Suprapubic skin (tissue), 4 donors: ENCODE data around the gene SIRPA. TPM values are rescaled to one million over a fixed set of nuclear protein-coding genes. Genes with fewer than 3 reads are reported as not detected.

ENCODE experiments used
- DNase-seq, 2 donors: peaks; one replicate each; pipeline ENCODE4 v3.0.0-alpha.2; 2019; ENCODE audit warnings: low spot score in 2 of 2
- H3K27ac ChIP-seq: fragments of 200-600 bp; sonication (generic); one replicate; pipeline ENCODE4 v1.5.1; 2019
- H3K27me3 ChIP-seq: fragments of 200-600 bp; sonication (generic); one replicate; pipeline ENCODE4 v1.5.1; 2019
- H3K36me3 ChIP-seq: fragments of 200-600 bp; sonication (generic); one replicate; pipeline ENCODE4 v1.5.1; 2019
- H3K4me1 ChIP-seq: fragments of 200-600 bp; sonication (generic); one replicate; pipeline ENCODE4 v1.5.1; 2019
- H3K4me3 ChIP-seq: fragments of 200-600 bp; sonication (generic); one replicate; pipeline ENCODE4 v1.5.1; 2019; ENCODE audit warnings: mild to moderate bottlenecking
- H3K9me3 ChIP-seq: fragments of 200-600 bp; sonication (generic); one replicate; pipeline ENCODE4 v1.5.1; 2019
- CTCF ChIP-seq, 2 donors: fragments of 200-600 bp in 1 of 2; fragments of 450-650 bp in 1 of 2; sonication (generic) in 1 of 2; IDR thresholded peaks; one replicate each; pipeline ENCODE4 v1.5.1; 2016 to 2019; ENCODE audit warnings: antibody characterized with exemption in 2 of 2, mild to moderate bottlenecking in 1 of 2, moderate library complexity in 1 of 2
- EP300 ChIP-seq: sonication (generic); formaldehyde crosslinking; IDR thresholded peaks from one replicate; pipeline ENCODE4 v1.6.1; 2017; ENCODE audit warnings: antibody characterized with exemption
- POLR2A ChIP-seq, 2 donors: fragments of 450-650 bp; IDR thresholded peaks; one replicate each; pipeline ENCODE4 v1.6.1; 2017; ENCODE audit warnings: antibody characterized with exemption in 2 of 2, mild to moderate bottlenecking in 2 of 2, moderate library complexity in 2 of 2
- POLR2AphosphoS5 ChIP-seq, 3 donors: sonication (generic); formaldehyde crosslinking; IDR thresholded peaks; one replicate each; pipeline ENCODE4 v1.6.1; 2017; ENCODE audit warnings: antibody characterized with exemption in 3 of 3
- WGBS: methylation state at CpG from one replicate; pipeline ENCODE4 v1.1.5; 2018; 5-methylcytosine and 5-hydroxymethylcytosine counted together
- total RNA-seq, 4 donors: library from RNA; depleted of rRNA; stranded (reverse); fragments of >200 nt; gene quantifications; one replicate each; pipeline ENCODE4 v1.1.0, GENCODE V29; 2016

SIRPA gene
- total RNA-seq, 4 donors from 2014 or later: 30.3 to 53.3 (median 47.3) TPM

DNA sequence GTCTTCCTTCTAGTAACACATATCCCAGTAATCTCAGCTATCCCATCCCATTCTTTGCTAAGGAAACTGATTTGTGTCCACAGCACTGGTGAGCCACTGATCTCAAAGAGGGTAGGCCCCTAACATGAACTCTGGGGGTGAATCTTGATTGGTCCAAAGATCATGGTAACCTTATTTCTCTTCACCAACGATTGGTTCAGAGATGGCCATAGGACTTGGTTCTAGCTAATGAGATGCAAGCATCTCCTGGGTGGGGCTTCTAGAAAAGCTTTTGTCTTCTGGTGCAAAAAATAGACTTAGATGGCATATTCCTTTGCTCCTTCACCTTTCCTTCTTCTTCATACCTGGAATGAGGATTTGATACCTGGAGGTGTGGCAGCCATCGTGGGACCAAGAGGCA lies 43.8 kb upstream of the SIRPA start:
- DNase-seq: no peak
- Histone ChIP-seq H3K4me1 (no peaks in the 10 kb centered on the region), H3K9me3 (no peaks in the 10 kb centered on the region), H3K4me3 (no peak overlapping the region), H3K27ac (no peak overlapping the region), H3K27me3 (no peaks in the 10 kb centered on the region), H3K36me3 (no peaks in the 10 kb centered on the region)
- WGBS: 85% methylated on average over 2 of the region's 2 CpGs
- TF ChIP-seq POLR2A (IDR thresholded peaks at IDR 0.05) (no peak), EP300 (no peak), CTCF (IDR thresholded peaks at IDR 0.05) (no peak), POLR2AphosphoS5 (IDR thresholded peaks at IDR 0.05) (no peak)

DNA sequence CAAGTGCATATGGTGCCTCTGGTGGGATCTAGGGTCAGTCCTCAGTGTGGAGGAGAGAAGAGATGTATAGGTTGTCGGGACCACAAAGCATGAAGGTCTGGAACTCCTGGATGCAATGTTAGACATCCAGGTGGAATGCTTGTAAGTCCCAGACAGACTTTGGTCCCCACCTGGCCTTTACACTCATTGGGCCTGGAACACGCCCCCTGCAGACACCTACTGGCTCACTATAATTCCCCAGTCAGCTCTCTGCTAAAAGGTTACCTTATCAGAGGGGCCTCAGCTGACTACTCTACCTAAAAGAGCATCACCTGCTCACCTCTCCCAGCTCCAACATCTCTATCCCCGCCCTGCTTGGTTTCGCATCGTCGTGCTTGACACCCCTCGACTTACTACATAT lies 41.7 kb upstream of the SIRPA start:
- no peak overlapping the region for H3K4me3 ChIP-seq
- WGBS: 87% methylated on average over 7 of the region's 7 CpGs
- H3K27ac ChIP-seq: no peak overlapping the region
- TF ChIP-seq CTCF (IDR thresholded peaks at IDR 0.05) (no peak), POLR2A (IDR thresholded peaks at IDR 0.05) (no peak), POLR2AphosphoS5 (IDR thresholded peaks at IDR 0.05) (no peak), EP300 (no peak)
- H3K9me3 ChIP-seq: no peaks in the 10 kb centered on the region
- no peaks in the 10 kb centered on the region for H3K27me3 ChIP-seq
- DNase-seq: no peak
- no peaks in the 10 kb centered on the region for H3K36me3 ChIP-seq
- H3K4me1 ChIP-seq: no peaks in the 10 kb centered on the region

GRCh38 chr20:1854246-1854645 lies 41.0 kb upstream of the SIRPA start:
- H3K27me3 ChIP-seq: no peaks in the 10 kb centered on the region
- no peak overlapping the region for H3K27ac ChIP-seq
- no peak for TF ChIP-seq CTCF (IDR thresholded peaks at IDR 0.05)
- no peak for TF ChIP-seq EP300
- no peak for TF ChIP-seq POLR2AphosphoS5 (IDR thresholded peaks at IDR 0.05)
- no peak for TF ChIP-seq POLR2A (IDR thresholded peaks at IDR 0.05)
- DNase-seq: no peak
- 77% methylated on average over 5 of the region's 5 CpGs for WGBS
- H3K36me3 ChIP-seq: no peaks in the 10 kb centered on the region
- no peak overlapping the region for H3K4me3 ChIP-seq
- no peaks in the 10 kb centered on the region for H3K4me1 ChIP-seq
- no peaks in the 10 kb centered on the region for H3K9me3 ChIP-seq

- 80% methylated on average over 5 of the region's 6 CpGs for WGBS
- H3K4me1 ChIP-seq: no peaks in the 10 kb centered on the region
- H3K4me3 ChIP-seq: no peak overlapping the region
- H3K27ac ChIP-seq: no peak overlapping the region
- no peaks in the 10 kb centered on the region for H3K9me3 ChIP-seq
- H3K27me3 ChIP-seq: no peaks in the 10 kb centered on the region
- no peak for TF ChIP-seq EP300
- no peak for DNase-seq
- H3K36me3 ChIP-seq: no peaks in the 10 kb centered on the region
Measured at GRCh38 chr20:1855109-1855508, 40.1 kb upstream of the SIRPA start.

- Histone ChIP-seq H3K27me3 (no peaks in the 10 kb centered on the region), H3K36me3 (no peaks in the 10 kb centered on the region), H3K4me1 (no peaks in the 10 kb centered on the region), H3K9me3 (no peaks in the 10 kb centered on the region), H3K4me3 (no peak overlapping the region), H3K27ac (no peak overlapping the region)
- TF ChIP-seq POLR2A (IDR thresholded peaks at IDR 0.05) (no peak), EP300 (no peak), POLR2AphosphoS5 (IDR thresholded peaks at IDR 0.05) (no peak), CTCF (IDR thresholded peaks at IDR 0.05) (no peak)
- DNase-seq: no peak
- WGBS: 76% methylated on average over 1 of the region's 1 CpG
Measured at GRCh38 chr20:1855690-1856089, 39.5 kb upstream of the SIRPA start.

GRCh38 chr20:1856424-1856823 lies 38.8 kb upstream of the SIRPA start:
- H3K36me3 ChIP-seq: no peaks in the 10 kb centered on the region
- 91% methylated on average over 1 of the region's 1 CpG for WGBS
- H3K27me3 ChIP-seq: no peaks in the 10 kb centered on the region
- H3K9me3 ChIP-seq: no peaks in the 10 kb centered on the region
- no peak overlapping the region for H3K4me3 ChIP-seq
- no peak for DNase-seq
- no peaks in the 10 kb centered on the region for H3K4me1 ChIP-seq
- TF ChIP-seq POLR2AphosphoS5 (IDR thresholded peaks at IDR 0.05) (no peak), EP300 (no peak), POLR2A (IDR thresholded peaks at IDR 0.05) (no peak), CTCF (IDR thresholded peaks at IDR 0.05) (no peak)
- no peak overlapping the region for H3K27ac ChIP-seq
